HG03439 (cell line): ENCODE results near the gene AHNAK.
"Not testable (repeated sequence)": the region's sequence is repeated elsewhere in the genome, so short reads cannot be mapped to it uniquely, and the experiment has no call there.

ENCODE experiments used
- ATAC-seq: cut with Tn5 transposase; IDR thresholded peaks from one replicate; pipeline ENCODE4 v1.9.1; 2021; ENCODE audit warnings: mild to moderate bottlenecking, moderate library complexity; ENCODE audit not compliant: unreplicated experiment

AHNAK gene

GRCh38 chr11:62573592-62574362, 27.2 kb upstream of the AHNAK start, which contains the start of gene EEF1G:
TSS of gene EEF1G (minus strand) at chr11:62573891. CDS start at chr11:62573842, 49 bp downstream.
- peak; percentile 86 for ATAC-seq

- no peak for ATAC-seq
These were observed 26.5 kb upstream of the AHNAK start for GRCh38 chr11:62573006-62573591.

GRCh38 chr11:62572431-62572830, 25.8 kb upstream of the AHNAK start:
- ATAC-seq: no peak

GRCh38 chr11:62571493-62571892, 24.9 kb upstream of the AHNAK start:
- ATAC-seq: not testable (repeated sequence)

- not testable (repeated sequence) for ATAC-seq
These were observed 24.3 kb upstream of the AHNAK start for GRCh38 chr11:62570903-62571302.

GRCh38 chr11:62569611-62570010, 23.0 kb upstream of the AHNAK start:
- ATAC-seq: no peak

- ATAC-seq: no peak
These were observed 20.5 kb upstream of the AHNAK start for GRCh38 chr11:62567018-62567633.

- no peak for ATAC-seq
These were observed 19.6 kb upstream of the AHNAK start for GRCh38 chr11:62566247-62566646.

GRCh38 chr11:62565100-62565802, 18.6 kb upstream of the AHNAK start:
- ATAC-seq: no peak

GRCh38 chr11:62561677-62562230, 15.1 kb upstream of the AHNAK start:
- not testable (repeated sequence) for ATAC-seq

GRCh38 chr11:62560566-62561103, 14.0 kb upstream of the AHNAK start:
- ATAC-seq: no peak

- not testable (repeated sequence) for ATAC-seq
These were observed 13.0 kb upstream of the AHNAK start for GRCh38 chr11:62559626-62560025.

- no peak for ATAC-seq
These were observed 12.6 kb upstream of the AHNAK start for GRCh38 chr11:62559204-62559603.

- no peak for ATAC-seq
These were observed 12.1 kb upstream of the AHNAK start for GRCh38 chr11:62558669-62559068.

- ATAC-seq: no peak
These were observed 10.4 kb upstream of the AHNAK start for GRCh38 chr11:62556875-62557631.

- ATAC-seq: no peak
These were observed 9.7 kb upstream of the AHNAK start for GRCh38 chr11:62556108-62556874.

GRCh38 chr11:62555464-62556107, 9.0 kb upstream of the AHNAK start:
- ATAC-seq: peak; percentile 43

GRCh38 chr11:62554387-62555167, 8.0 kb upstream of the AHNAK start:
- no peak for ATAC-seq
